Muscle of back (tissue), 11 donors: ENCODE results near the gene CPNE7. TPM values are rescaled to one million over a fixed set of nuclear protein-coding genes. Genes with fewer than 3 reads are reported as not detected.
A peak's percentile ranks its signal among the peaks of the same experiment; 100 is the strongest.

Experiments
- DNase-seq, 3 donors: peaks; one replicate each; pipeline versions ENCODE4 v3.0.0 to v3.0.0-alpha.2; 2013
- polyA plus RNA-seq, 10 donors: library from polyadenylated mRNA; unstranded; fragments of 120-200 nt; gene quantifications; one replicate each; pipeline ENCODE4 v1.2.1, GENCODE V29; 2013; ENCODE audit not compliant: insufficient read length in 10 of 10

CPNE7 gene
- polyA plus RNA-seq, 10 donors, result 0.23 to 0.59 (median 0.33) TPM; not detected in 3

DNA sequence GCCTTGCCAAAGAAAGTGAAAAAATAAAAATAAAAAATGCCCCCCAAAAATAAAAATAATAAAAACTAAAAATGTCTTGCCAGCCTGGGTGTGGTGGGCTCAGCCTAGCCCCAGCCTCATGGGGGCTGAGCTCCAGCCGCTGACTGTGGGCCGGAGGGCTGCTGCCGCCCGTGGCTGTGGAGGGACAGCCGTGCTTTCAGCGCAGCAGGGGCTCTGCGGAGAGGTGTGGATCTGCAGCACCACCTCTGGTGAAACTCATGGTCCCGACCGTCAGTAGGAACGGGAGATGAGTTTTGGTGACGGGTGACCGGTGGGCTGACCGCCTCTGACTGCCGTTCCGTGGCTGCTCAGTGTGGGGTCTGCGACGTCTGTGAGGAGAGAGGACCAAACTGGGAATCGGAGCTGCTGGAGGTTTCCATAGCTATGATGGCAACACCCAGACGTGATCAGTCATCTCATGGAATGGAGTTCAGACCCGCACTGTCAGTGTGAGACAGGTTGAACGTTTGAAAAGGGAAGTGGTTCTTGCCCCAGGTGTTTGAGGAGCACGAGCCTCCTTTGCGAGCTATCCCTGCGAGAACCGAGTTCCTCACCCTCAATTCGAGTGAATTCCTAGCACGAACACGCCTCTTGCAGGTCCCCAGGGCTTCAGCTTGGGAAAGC is 27.1 kb upstream of the CPNE7 start:
- DNase-seq, result no peak

DNA sequence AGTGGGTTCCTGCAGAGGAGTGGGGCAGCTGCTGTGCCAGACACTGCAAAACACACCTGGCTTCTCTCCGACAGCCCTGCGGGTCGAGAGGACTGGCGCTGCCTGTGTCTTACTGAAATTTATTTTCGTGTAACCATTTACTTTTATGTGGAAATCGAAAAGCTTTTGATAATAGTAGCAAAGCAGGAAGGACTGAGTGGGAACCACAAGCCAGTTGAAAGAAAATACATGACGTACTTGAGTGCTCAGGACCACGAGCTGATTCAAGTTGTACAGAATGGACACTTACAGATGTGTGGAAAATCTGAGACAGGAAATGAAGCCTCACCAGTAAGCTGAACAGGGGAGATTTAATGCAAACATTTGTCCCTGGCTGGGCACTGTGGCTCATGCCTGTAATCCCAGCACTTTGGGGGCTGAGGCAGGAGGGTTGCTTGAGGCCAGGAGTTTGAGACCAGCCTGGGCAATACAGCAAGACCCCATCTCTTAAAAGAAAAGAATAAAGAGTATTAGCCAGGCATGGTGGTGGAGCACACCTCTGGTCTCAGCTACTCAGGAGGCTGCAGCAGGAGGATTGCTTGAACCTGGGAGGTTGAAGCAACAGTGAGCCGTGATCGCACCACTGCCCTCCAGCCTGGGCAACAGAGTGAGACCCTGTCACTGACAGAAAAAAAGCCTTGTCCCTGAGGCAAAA is 26.4 kb upstream of the CPNE7 start:
- no peak for DNase-seq

DNA sequence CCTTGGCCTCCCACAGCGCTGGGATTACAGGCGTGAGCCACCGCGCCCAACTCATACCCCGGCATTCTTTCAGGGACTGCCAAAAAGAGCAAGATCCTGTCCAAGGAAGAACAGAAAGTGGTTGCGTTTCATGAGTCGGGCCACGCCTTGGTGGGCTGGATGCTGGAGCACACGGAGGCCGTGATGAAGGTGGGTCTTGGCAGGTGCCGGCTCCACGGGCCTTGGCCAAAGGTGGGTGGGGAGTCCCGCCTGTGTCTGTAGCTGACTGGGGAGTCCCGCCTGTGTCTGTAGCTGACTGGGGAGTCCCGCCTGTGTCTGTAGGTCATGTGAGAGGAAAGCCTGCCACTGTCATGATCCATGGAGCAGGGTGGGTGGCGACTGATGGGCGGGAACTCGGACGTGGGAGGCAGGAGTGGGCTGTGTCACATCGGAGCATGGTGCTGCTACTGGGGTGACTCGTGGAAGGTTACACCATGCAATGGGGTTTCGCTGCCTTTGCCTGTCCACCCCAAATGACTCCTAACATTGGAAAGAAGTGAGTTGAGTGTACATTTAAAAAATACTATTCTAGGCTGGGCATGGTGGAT is 25.0 kb upstream of the CPNE7 start:
- no peak for DNase-seq

DNA sequence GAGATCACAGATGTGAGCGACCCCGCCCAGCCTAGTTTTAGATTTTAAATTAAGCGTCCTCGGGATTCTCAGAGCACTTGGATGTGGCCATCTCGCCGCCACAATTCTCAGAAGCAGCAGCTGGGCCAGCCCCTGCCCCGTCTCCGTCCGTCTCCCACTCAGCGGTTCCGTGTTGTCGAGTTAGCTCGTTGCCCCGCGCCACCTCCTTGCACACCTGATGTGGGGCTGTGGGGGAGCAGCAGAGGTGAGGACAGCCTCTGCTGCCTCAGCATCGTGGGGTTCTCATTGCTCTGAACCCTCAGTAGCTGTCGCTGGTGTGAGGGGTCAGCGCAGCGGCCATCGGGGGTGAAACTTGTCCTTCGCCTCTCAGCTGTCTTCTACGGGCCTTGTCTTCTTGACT is 23.2 kb upstream of the CPNE7 start:
- no peak for DNase-seq

DNA sequence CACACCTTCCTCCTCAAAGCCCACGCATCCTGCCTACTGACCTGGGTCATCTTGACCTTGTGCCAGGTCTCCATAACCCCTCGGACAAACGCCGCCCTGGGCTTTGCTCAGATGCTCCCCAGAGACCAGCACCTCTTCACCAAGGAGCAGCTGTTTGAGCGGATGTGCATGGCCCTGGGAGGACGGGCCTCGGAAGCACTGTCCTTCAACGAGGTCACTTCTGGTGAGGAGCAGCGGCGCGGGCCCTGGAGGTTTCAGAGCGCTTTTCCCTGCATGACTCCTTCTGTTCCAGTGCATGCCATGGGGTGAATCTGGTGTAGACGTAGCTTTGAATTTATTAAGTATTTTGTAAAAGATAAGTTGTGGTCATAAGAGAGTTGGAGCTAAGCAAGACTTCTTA is 22.6 kb upstream of the CPNE7 start:
- no peak for DNase-seq

DNA sequence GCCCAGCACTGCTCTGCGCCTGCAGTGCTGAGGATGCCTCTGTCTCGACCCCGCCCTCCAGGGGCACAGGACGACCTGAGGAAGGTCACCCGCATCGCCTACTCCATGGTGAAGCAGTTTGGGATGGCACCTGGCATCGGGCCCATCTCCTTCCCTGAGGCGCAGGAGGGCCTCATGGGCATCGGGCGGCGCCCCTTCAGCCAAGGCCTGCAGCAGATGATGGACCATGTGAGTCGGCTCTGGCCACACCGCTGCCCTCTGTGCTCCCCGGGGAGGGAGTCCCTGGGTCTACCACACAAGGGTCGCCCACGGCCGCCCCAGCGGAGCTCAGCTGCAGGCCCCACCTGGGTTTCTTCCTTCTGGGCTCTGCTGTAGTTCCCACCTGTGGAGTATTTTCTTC is 21.8 kb upstream of the CPNE7 start:
- DNase-seq, result no peak

DNA sequence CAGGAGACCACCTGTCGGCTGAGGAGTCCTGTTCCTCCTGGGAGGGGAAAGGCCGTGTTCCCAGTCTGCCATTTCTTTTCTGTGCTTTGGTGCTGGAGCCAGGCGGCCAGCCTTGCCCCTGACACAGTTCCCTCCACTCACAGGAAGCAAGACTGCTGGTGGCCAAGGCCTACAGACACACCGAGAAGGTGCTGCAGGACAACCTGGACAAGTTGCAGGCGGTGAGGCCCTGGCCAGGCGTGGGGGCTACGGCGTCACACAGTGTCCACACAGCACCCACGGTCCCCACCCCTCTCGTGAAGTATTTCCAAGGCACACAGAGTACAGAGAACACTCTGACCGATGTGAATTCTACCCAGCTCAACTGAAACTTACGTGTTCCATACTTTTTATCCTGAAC is 21.2 kb upstream of the CPNE7 start:
- no peak for DNase-seq

DNA sequence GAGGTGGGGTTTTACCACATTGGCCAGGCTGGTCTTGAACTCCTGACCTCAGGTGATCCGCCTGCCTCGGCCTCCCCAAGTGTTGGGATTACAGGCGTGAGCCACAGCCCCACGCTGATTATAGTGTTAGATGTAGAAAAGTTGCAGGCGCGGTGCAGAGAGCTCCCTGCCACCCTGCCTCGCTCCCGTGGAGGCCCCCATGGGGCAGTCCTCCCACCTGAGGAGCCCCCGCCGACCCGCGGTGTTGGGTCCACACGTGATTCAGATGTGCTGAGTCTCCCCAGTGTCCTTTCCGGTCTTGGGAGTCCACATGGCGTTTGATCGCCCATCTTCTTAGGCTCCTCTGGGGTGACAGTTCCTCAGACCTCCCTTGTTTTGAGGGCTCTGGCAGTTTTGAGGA is 20.3 kb upstream of the CPNE7 start:
- DNase-seq, result no peak

DNA sequence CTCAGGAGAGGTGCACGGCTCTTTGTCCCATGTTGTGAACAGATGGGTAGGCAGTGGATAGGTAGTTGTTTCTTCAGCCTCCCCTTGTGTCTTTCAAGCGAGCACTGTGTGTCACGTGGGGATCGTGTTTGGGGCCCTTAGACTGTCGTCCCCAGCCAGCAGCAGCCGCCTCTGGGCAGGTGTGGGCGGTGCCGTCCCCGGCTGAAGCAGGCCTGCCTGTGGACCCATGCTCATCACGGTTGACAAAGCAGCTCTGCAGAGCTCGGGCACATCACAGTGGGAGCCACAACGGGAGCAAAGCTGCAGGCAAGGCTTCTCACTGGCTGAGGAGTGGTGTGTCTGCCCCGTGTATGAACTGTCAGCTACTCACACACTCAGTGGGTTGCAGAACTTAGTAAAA is 19.8 kb upstream of the CPNE7 start:
- DNase-seq, result no peak

DNA sequence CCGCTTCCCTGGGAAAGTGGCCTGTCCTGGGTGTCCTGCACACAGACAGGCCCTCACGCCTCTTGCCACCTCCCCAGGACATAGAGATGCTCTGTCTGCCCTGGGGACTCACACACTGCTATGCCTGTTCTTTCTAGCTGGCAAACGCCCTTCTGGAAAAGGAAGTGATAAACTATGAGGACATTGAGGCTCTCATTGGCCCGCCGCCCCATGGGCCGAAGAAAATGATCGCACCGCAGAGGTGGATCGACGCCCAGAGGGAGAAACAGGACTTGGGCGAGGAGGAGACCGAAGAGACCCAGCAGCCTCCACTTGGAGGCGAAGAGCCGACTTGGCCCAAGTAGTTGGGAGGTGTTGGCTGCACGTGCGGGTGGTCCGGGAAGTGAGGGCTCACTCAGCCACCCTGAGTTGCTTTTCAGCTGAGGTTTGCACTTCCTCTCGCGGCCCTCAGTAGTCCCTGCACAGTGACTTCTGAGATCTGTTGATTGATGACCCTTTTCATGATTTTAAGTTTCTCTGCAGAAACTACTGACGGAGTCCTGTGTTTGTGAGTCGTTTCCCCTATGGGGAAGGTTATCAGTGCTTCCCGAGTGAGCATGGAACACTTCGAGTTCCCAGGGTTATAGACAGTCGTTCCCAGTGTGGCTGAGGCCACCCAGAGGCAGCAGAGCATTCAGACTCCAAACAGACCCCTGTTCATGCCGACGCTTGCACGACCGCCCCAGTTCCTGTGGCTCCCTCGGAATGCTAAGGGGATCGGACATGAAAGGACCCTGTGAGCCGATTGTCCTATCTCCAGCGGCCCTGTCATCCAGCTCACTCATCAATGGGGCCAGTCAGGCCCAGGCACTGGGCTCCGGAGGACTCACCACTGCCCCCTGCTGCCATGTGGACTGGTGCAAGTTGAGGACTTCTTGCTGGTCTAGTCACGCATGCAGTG is 18.5 kb upstream of the CPNE7 start:
- DNase-seq, result peak; percentile 45 to 81 (median 62)

DNA sequence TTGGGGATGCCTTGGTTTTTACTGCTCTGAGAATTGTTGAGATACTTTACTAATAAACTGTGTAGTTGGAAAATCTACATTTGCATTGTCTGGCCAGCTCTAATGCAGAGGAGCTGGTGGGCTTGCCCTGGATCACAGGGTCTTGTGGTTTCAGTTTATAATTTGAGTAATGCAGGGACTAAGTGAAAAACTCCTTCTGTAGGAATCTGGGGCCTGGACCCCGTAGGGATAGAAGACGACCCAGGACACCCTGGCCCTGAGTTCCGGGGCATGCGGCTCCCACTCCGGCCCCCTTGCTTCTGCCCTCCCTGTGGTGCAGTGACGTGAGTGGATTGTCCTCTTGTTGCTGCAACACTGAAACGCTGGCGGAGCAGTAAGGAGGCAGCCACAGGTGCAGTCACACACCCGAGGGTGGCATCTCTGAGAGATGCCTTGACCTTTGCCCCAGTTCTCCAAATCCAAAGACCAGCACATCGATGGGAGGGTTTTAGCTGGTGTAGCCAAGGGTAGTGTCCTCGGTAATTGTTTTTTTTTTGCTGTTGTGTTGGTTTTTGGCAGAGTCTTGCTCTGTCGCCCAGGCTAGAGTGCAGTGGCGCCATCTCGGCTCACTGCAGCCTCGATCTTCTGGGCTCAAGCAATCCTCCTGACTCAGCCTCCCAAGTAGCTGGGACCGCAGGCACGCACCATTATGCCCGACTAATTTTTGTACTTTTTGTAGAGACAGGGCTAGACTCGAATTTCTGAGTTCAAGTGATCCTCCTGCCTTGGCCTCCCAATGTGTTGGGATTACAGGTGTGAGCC is 17.7 kb upstream of the CPNE7 start:
- no peak for DNase-seq

DNA sequence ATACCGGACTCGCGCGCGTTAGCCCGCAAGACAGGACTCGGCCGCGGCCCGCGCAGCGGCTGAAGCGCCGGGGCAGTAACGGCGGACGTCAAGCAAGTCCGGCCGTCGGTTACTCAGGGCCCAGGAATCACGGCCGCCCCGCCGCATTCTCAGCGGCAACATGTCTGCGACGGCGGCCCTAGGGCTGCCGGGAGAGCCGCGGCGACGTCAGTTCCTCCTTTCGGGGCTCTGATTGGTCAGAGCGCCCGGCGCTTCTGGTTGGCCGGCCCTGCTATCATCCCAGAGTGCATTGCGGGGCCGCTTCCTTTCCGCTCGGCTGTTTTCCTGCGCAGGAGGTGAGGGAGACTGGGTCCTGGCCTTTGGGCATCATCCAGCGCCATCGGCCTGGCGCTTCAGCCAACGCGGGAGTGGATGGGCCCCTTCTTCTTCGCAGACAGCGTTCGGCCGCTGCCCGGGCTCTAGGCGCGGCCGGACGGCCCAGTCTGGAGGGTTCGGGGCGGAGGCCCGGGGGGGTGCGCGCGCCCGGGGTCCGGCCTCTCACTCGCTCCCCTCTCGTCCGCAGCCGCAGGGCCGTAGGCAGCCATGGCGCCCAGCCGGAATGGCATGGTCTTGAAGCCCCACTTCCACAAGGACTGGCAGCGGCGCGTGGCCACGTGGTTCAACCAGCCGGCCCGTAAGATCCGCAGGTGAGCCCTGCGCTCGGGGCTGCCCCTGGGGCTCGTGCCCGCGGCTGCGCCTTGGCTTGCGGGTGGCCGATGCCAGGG is 15.0 kb upstream of the CPNE7 start, which contains the start of gene RPL13:
RPL13 (plus strand) TSS at position 305 of the 764 bp plus-strand sequence; CDS start at position 583, 278 bp downstream.
- peak; percentile 95 to 98 (median 97) for DNase-seq

DNA sequence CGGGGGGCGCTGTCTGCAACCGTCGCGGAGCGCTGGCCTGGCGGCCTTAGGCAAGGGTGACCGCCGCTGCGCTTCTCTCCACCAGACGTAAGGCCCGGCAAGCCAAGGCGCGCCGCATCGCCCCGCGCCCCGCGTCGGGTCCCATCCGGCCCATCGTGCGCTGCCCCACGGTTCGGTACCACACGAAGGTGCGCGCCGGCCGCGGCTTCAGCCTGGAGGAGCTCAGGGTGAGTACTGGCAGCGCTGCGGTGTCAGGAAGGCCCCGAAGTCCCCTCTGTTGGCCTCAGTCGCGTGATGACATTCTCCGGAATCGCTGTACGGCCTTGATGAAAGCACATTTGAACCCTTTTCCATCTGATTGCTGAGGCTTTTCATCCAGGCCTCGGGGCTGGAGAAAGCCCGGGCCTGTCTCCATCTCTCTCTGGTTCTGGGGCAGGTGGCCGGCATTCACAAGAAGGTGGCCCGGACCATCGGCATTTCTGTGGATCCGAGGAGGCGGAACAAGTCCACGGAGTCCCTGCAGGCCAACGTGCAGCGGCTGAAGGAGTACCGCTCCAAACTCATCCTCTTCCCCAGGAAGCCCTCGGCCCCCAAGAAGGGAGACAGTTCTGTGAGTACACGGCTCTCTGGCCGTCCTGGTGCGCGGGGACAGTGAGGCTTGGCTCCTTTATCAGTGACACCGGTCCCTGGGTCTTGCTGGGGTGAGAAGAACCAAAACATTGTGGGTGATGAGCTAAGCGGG is 14.2 kb upstream of the CPNE7 start:
- DNase-seq, result peak in 1 of 3 donors; percentile 52

DNA sequence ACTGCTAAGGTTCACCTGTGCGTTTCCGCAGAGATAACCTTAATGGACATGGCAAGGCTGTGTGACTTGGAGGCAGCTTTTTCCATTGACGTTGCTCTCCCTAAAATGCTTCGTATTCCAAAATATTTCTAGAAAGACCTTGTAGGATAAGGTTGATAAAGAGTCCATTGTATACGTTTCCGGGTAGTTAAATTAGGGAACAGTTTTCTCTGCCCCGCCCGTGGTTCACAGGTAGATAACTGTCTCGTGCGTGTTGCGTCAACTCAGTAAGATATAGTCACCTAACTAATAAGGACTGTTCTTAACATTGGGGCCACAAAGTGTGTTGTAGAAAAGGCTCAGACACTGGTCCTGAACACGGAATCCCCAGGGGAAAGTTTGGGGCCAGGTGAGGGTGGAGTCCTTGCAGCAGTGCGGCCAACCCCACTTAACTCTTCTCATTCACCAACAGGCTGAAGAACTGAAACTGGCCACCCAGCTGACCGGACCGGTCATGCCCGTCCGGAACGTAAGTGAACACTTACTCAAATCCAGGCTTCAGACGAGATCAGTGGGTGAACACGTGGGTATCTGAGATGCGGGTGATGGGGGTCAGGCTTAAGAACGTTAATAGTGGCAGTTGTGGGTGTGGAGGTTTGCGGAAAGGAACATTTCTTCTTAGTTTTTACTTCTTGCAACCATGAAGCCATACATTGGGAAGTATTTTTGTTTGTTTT is 13.5 kb upstream of the CPNE7 start:
- DNase-seq, result no peak

DNA sequence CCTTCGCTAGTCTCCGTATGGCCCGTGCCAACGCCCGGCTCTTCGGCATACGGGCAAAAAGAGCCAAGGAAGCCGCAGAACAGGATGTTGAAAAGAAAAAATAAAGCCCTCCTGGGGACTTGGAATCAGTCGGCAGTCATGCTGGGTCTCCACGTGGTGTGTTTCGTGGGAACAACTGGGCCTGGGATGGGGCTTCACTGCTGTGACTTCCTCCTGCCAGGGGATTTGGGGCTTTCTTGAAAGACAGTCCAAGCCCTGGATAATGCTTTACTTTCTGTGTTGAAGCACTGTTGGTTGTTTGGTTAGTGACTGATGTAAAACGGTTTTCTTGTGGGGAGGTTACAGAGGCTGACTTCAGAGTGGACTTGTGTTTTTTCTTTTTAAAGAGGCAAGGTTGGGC is 12.6 kb upstream of the CPNE7 start:
- no peak for DNase-seq

DNA sequence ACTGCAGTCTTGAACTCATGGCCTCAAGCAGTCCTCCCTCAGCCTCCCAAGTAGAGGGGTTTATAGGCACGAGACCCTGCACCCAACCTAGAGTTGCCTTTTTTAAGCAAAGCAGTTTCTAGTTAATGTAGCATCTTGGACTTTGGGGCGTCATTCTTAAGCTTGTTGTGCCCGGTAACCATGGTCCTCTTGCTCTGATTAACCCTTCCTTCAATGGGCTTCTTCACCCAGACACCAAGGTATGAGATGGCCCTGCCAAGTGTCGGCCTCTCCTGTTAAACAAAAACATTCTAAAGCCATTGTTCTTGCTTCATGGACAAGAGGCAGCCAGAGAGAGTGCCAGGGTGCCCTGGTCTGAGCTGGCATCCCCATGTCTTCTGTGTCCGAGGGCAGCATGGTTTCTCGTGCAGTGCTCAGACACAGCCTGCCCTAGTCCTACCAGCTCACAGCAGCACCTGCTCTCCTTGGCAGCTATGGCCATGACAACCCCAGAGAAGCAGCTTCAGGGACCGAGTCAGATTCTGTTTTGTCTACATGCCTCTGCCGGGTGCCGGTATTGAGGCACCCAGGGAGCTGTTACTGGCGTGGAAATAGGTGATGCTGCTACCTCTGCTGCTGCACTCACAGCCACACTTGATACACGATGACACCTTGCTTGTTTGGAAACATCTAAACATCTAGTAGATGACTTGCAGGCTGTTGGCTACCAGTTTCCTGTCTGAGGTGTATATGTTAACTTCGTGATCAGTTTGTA is 11.7 kb upstream of the CPNE7 start:
- no peak for DNase-seq

DNA sequence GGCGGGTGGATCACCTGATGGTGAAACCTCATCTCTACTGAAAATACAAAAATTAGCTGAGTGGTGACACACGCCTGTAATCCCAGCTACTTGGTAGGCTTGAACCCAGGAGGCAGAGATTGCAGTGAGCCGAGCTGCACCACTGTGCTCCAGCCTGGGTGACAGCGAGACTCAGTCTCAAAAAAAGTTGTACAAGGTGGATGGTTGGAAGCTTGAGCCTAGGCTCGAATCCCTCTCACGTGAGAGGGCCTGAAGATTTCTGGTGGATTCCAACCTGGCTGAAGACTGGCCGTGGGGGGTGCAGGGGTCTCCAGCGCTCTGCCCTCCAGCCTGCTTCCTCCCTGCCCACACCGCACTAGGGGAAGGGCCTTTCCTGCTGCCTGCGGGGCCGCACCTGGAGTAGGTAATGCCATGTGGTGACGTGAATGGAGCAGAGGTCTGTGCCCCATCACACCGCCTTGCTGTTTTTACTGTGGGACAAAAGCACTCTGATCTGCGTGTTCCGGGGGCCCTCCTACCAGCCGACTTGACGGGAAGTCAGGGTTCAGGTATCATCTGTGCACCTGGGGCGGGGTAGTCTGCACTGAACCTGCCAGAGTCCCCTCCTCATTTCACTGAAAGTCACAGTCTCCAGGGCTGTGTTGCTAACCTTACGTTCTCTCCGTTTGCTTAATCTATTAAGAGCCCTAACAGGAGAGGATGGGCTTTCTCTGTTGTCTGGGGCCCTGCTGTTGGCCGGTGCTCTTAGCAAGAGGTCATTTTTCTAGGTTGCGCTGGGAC is 10.9 kb upstream of the CPNE7 start:
- no peak for DNase-seq

DNA sequence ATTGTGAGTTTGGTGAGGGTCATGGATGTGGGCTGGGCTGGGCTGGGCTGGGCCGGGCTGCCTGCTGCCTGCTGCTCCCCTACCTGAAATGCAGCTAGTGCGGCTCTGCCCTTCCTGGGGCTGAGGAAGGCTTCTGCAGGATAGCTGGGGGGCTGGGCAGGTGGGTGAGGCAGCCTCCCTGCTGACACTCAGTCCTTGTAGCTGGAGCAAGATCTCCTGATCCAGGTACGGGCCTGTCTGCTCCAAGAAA is 10.4 kb upstream of the CPNE7 start:
- DNase-seq, result no peak
